Tibial nerve (tissue), 3 donors: ENCODE data around the gene UBN2.

ENCODE experiments used
- CTCF ChIP-seq, 5 experiments: fragments of 200-600 bp in 3 of 5; fragments of 450-650 bp in 2 of 5; sonication (generic) in 3 of 5; IDR thresholded peaks; one replicate each; pipeline ENCODE4 v1.5.1; 2016 to 2019; ENCODE audit warnings: antibody characterized with exemption in 5 of 5, mild to moderate bottlenecking in 3 of 5, moderate library complexity in 2 of 5
- POLR2A ChIP-seq, 2 donors: fragments of 450-650 bp; IDR thresholded peaks; one replicate each; pipeline ENCODE4 v1.6.1; 2017; ENCODE audit warnings: antibody characterized with exemption in 2 of 2, mild to moderate bottlenecking in 2 of 2, moderate library complexity in 2 of 2

DNA sequence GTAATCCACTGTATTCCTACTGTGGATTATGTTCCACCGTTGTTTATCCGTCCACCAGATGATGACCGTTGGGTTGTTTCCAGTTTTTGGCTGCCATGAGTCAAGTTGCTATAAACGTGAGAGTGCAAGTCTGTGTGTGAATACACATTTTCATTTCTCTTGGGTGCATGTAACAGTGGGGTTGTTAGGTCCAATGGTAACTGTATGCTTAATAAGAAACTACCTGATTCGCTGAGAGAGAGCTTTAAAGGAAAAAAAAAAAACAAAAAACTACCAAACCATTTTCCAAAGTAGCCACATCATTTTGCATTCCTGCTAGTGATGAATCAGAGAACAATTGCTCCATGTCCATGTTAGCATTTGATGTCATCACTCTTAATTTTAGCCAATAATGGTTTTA is 15.9 kb downstream of the UBN2 start:
- TF ChIP-seq CTCF (IDR thresholded peaks at IDR 0.05), result no peak
- no peak for TF ChIP-seq POLR2A (IDR thresholded peaks at IDR 0.05)
